Measurements from ENCODE around the gene EFHD1. TPM values are rescaled to one million over a fixed set of nuclear protein-coding genes. Genes with fewer than 3 reads are reported as not detected.

Gene EFHD1
- total and polyA plus RNA-seq, 4 experiments from 2014 or later = 1.4 to 3.6 (median 1.5) TPM

DNA sequence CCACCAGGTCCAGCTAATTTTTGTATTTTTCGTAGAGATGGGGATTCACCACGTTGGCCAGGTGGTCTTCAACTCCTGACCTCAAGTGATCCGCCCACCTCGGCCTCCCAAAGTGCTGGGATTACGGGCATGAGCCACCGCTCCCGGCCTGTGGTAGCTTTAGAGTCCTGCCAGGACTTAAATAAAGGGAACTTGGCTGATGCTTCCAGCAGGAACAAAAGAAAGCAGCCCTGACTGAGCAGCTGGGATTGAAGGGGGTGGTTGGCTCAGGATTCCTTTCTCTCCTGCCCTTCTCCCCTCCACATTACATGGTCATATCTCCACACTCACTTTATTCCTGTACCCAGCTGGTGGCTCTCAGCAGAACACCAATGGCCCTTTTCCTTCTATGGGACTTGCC is 20.0 kb downstream of the EFHD1 start:
- no peak for DNase-seq
- CTCF ChIA-PET (ENCODE audit: partially characterized antibody) = no interaction called here
- no peak overlapping the region for H3K4me3 ChIP-seq (ENCODE audit: low read length in 2 of 2)
- no peaks in the 10 kb centered on the region for H3K36me3 ChIP-seq (ENCODE audit: insufficient read depth, low read length)
- H3K36me3 Mint-ChIP-seq = peaks cover 0 to 3% of the 10 kb centered on the region in 2 donors
- peaks cover 0 to 3% of the 10 kb centered on the region in 2 donors for H3K27me3 Mint-ChIP-seq
- H3K27me3 ChIP-seq (ENCODE audit: insufficient read depth, low read length) = no peaks in the 10 kb centered on the region
- H3K4me1 Mint-ChIP-seq = peaks cover 0 to 2% (median 0%) of the 10 kb centered on the region in 4 donors
- H3K27ac ChIP-seq (ENCODE audit: low read depth, low read length) = no peak overlapping the region
- H3K9me3 ChIP-seq (ENCODE audit: control insufficient read depth in 1 of 2, low read length in 2 of 2) = no peaks in the 10 kb centered on the region
- no peak overlapping the region for H3K27ac Mint-ChIP-seq
- no peaks in the 10 kb centered on the region for H3K9me3 Mint-ChIP-seq
- no peaks in the 10 kb centered on the region for H3K4me1 ChIP-seq (ENCODE audit: insufficient read depth, low read length)
- POLR2A ChIA-PET (ENCODE audit: partially characterized antibody) = no interaction called here
- intact Hi-C loops (cut with micrococcal nuclease) = no loop called here
- no peak overlapping the region for H3K4me3 Mint-ChIP-seq

DNA sequence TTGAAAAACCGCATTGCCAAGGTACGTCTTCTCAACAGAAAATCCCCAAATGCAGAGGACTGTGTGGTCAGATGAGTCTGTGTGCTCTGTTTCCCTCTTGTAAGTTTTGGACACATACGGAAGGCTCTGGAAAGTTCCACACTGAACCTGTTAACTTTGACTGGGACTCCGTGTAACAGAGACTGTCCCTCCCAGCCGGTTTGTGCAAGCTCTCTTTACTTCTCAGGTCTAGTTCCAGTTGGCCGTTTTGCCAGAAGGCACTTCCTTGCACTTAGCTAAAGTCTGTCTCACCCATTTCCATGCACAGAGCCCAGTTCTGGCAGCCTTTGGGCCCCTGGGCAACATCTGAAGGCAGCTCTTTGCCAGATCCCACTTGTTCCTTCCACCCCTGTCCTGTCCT is 22.0 kb downstream of the EFHD1 start:
- Histone ChIP-seq H3K36me3 (ENCODE audit: insufficient read depth, low read length) (no peaks in the 10 kb centered on the region), H3K4me1 (ENCODE audit: insufficient read depth, low read length) (no peaks in the 10 kb centered on the region), H3K27ac (ENCODE audit: low read depth, low read length) (no peak overlapping the region), H3K9me3 (ENCODE audit: control insufficient read depth in 1 of 2, low read length in 2 of 2) (no peaks in the 10 kb centered on the region), H3K27me3 (ENCODE audit: insufficient read depth, low read length) (no peaks in the 10 kb centered on the region), H3K4me3 (ENCODE audit: low read length in 2 of 2) (no peak overlapping the region)
- DNase-seq = no peak
- H3K27me3 Mint-ChIP-seq = peaks cover 1 to 6% of the 10 kb centered on the region in 2 donors
- POLR2A ChIA-PET (ENCODE audit: partially characterized antibody) = no interaction called here
- CTCF ChIA-PET (ENCODE audit: partially characterized antibody) = no interaction called here
- H3K27ac Mint-ChIP-seq = no peak overlapping the region
- H3K9me3 Mint-ChIP-seq = no peaks in the 10 kb centered on the region
- intact Hi-C loops (cut with micrococcal nuclease) = no loop called here
- peaks cover 0 to 2% (median 0%) of the 10 kb centered on the region in 4 donors for H3K4me1 Mint-ChIP-seq
- peaks cover 0 to 4% of the 10 kb centered on the region in 2 donors for H3K36me3 Mint-ChIP-seq
- H3K4me3 Mint-ChIP-seq = no peak overlapping the region

DNA sequence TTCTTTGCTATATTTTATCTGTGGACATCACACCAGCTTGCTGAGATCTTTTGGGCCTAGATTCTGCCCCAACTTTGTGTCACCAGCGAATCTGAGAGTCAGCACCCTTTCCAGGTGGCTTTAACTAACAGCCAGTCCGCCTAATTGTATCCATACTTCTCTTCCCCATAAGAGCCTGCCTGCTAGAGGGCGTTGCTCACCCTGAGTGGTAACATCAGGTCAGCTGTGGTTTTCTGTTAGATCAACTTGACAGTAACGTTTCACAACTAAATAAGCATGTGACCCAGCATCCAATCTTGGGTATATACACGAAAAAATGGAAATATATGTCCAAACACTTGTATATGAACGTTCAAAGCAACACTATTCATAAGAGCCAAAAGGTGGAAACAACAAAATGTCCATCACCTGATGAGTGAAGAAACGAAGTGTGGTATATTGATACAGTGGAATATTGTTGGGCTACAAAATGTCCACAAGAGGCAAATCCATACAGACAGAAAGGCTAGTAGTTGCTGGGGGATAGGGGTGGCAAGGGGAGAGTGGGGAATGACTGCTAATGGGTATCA is 24.9 kb downstream of the EFHD1 start:
- Mint-ChIP-seq H3K4me3 (no peak overlapping the region), H3K9me3 (no peaks in the 10 kb centered on the region), H3K27ac (peak overlapping the region in 1 of 7 donors; percentile 7), H3K36me3 (peaks cover 0 to 4% of the 10 kb centered on the region in 2 donors), H3K27me3 (peaks cover 1 to 8% of the 10 kb centered on the region in 2 donors), H3K4me1 (peaks cover 0 to 2% (median 0%) of the 10 kb centered on the region in 4 donors)
- Histone ChIP-seq H3K9me3 (ENCODE audit: control insufficient read depth in 1 of 2, low read length in 2 of 2) (no peaks in the 10 kb centered on the region), H3K4me3 (ENCODE audit: low read length in 2 of 2) (no peak overlapping the region), H3K27ac (ENCODE audit: low read depth, low read length) (no peak overlapping the region), H3K27me3 (ENCODE audit: insufficient read depth, low read length) (no peaks in the 10 kb centered on the region), H3K4me1 (ENCODE audit: insufficient read depth, low read length) (no peaks in the 10 kb centered on the region), H3K36me3 (ENCODE audit: insufficient read depth, low read length) (no peaks in the 10 kb centered on the region)
- intact Hi-C loops (cut with micrococcal nuclease) = no loop called here
- CTCF ChIA-PET (ENCODE audit: partially characterized antibody) = no interaction called here
- POLR2A ChIA-PET (ENCODE audit: partially characterized antibody) = no interaction called here
- no peak for DNase-seq

DNA sequence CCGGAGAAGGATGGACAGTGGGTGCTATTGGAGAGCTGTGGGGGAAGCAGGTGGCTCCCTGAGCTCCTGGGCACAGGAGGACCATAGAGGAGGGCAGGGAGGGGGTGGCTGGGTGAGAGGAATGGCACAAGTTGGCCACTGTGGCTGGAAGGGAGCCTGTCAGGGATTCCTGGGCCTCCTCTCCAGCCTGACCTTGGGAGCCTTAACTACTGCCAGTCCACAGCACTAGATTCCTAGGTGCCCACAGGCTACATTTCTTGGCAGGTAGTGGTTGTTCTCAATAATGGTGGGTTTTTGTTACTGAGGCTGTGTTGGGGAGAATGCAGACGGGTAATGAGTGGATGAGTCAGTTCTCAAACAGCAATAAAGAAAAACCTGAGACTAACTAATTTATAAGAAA is 26.0 kb downstream of the EFHD1 start:
- Histone ChIP-seq H3K4me1 (ENCODE audit: insufficient read depth, low read length) (no peaks in the 10 kb centered on the region), H3K27ac (ENCODE audit: low read depth, low read length) (no peak overlapping the region), H3K9me3 (ENCODE audit: control insufficient read depth in 1 of 2, low read length in 2 of 2) (no peaks in the 10 kb centered on the region), H3K27me3 (ENCODE audit: insufficient read depth, low read length) (no peaks in the 10 kb centered on the region), H3K4me3 (ENCODE audit: low read length in 2 of 2) (no peak overlapping the region), H3K36me3 (ENCODE audit: insufficient read depth, low read length) (no peaks in the 10 kb centered on the region)
- Mint-ChIP-seq H3K4me1 (peaks cover 0 to 2% (median 0%) of the 10 kb centered on the region in 4 donors), H3K27ac (peak overlapping the region in 1 of 7 donors; percentile 50), H3K36me3 (peaks cover 0 to 4% of the 10 kb centered on the region in 2 donors), H3K4me3 (no peak overlapping the region), H3K9me3 (no peaks in the 10 kb centered on the region), H3K27me3 (peaks cover 1 to 8% of the 10 kb centered on the region in 2 donors)
- intact Hi-C loops (cut with micrococcal nuclease) = no loop called here
- DNase-seq = no peak
- ChIA-PET POLR2A (ENCODE audit: partially characterized antibody) (no interaction called here), CTCF (ENCODE audit: partially characterized antibody) (no interaction called here)

DNA sequence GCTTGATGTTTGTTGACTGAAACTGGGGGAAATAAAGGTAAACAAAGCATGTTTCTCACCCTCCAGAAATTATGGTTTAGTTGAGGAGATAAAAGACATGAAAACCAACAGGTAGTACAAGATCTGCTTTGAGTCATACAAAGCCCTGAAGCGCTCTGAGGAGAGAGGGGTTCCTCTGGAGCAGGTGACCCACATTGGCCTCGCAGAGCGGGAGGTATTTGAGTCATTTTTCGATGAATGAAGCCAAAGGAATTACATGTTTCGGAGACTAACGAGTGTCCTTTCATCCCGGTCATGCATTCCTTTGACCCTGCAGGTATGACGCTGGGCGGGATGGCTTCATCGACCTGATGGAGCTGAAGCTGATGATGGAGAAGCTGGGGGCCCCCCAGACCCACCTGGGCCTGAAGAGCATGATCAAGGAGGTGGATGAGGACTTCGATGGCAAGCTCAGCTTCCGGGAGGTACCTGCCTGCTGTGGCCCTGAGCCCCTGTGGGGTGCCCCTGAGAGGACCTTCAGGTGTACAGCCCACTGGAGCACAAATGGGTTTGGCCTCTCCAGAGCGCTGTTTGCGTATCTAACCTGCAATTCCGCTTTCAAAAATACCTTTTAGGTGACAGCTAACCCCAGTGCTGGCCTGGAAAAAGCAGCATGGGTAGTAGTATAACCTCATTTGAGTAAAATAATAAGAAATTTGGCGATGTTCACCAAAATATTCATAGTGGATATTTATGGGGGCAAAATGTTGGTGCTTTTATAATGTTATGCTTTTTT is 29.3 kb downstream of the EFHD1 start:
- no peak overlapping the region for H3K4me3 Mint-ChIP-seq
- Histone ChIP-seq H3K27me3 (ENCODE audit: insufficient read depth, low read length) (no peaks in the 10 kb centered on the region), H3K27ac (ENCODE audit: low read depth, low read length) (no peak overlapping the region), H3K9me3 (ENCODE audit: control insufficient read depth in 1 of 2, low read length in 2 of 2) (no peaks in the 10 kb centered on the region), H3K4me3 (ENCODE audit: low read length in 2 of 2) (no peak overlapping the region), H3K36me3 (ENCODE audit: insufficient read depth, low read length) (no peaks in the 10 kb centered on the region), H3K4me1 (ENCODE audit: insufficient read depth, low read length) (no peaks in the 10 kb centered on the region)
- H3K36me3 Mint-ChIP-seq = peaks cover 0 to 4% of the 10 kb centered on the region in 2 donors
- ChIA-PET CTCF (ENCODE audit: partially characterized antibody) (no interaction called here), POLR2A (ENCODE audit: partially characterized antibody) (no interaction called here)
- intact Hi-C loops (cut with micrococcal nuclease) = no loop called here
- H3K27ac Mint-ChIP-seq = no peak overlapping the region
- no peak for DNase-seq
- peaks cover 1 to 8% of the 10 kb centered on the region in 2 donors for H3K27me3 Mint-ChIP-seq
- H3K9me3 Mint-ChIP-seq = no peaks in the 10 kb centered on the region
- peaks cover 0 to 2% (median 0%) of the 10 kb centered on the region in 4 donors for H3K4me1 Mint-ChIP-seq

DNA sequence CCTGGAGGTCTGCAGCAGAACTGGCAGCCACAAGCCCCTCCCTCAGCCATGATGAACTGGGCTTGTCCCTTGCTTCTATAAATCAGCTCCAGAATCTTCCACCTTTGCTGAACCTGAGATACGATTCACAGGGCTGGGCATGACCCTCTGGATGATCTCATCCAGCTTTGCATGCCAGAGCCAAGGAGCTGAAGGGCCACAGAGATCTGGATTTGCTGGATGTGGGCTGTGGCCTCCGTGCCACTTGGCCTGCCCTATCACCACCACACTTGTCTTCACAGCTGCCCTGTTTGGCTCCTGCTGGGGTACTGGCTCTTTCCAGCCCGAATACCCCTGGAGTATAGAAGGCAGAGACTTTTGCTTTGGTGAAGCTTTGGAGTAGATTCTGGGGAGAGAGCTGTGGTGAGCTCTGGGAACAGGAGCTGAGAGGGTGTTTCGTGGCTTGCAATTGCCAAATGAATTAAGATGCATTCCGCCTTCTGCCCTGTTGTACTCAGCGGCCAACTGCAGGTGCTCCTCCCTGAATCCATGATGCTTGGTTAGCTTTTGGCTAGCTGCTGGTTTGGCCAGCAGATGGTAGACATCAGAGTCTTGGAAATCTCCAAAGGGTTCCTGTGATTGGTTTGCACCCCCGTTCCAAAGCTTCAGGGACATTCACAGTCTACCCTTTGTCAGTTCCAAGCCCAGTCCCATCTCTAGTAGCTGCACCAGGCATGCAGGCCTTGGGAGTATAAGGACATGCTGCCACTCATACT is 32.8 kb downstream of the EFHD1 start:
- Mint-ChIP-seq H3K27me3 (peaks cover 1 to 5% of the 10 kb centered on the region in 2 donors), H3K4me3 (no peak overlapping the region), H3K27ac (no peak overlapping the region), H3K36me3 (no peaks in the 10 kb centered on the region), H3K4me1 (no peaks in the 10 kb centered on the region), H3K9me3 (no peaks in the 10 kb centered on the region)
- Histone ChIP-seq H3K4me3 (ENCODE audit: low read length in 2 of 2) (no peak overlapping the region), H3K36me3 (ENCODE audit: insufficient read depth, low read length) (no peaks in the 10 kb centered on the region), H3K9me3 (ENCODE audit: control insufficient read depth in 1 of 2, low read length in 2 of 2) (no peaks in the 10 kb centered on the region), H3K4me1 (ENCODE audit: insufficient read depth, low read length) (no peaks in the 10 kb centered on the region), H3K27ac (ENCODE audit: low read depth, low read length) (no peak overlapping the region), H3K27me3 (ENCODE audit: insufficient read depth, low read length) (no peaks in the 10 kb centered on the region)
- ChIA-PET CTCF (ENCODE audit: partially characterized antibody) (no interaction called here), POLR2A (ENCODE audit: partially characterized antibody) (no interaction called here)
- intact Hi-C loops (cut with micrococcal nuclease) = no loop called here
- no peak for DNase-seq

DNA sequence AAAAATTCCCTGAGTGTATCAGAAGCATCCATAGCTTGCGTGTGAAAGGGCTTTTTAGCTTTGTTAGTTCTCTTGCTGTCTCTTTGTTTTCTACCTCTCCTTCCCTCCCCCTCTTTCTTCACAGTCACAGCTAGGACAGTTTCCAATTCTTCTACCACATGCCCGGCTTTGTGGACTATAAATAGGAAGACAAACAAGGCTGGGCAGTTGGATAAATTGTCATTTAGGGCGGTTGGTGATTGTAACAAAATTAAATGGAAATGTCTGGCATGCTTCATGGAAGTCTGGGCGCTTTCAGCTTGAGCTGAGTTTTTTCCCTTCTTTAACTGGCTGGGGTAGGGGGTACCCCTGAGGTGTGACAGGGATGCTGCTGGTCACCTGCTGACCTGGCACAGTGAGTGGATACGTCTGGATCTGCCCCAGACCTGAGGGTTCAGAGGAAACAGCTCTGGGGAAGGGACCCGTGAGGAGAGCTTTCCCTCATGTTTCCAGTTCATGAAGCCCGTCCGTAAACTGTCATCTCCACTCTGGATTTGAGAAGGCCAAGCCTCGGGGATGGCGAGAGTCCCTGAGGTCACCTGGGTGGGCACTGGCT is 34.7 kb downstream of the EFHD1 start:
- ChIA-PET POLR2A (ENCODE audit: partially characterized antibody) (no interaction called here), CTCF (ENCODE audit: partially characterized antibody) (no interaction called here)
- Mint-ChIP-seq H3K36me3 (no peaks in the 10 kb centered on the region), H3K4me1 (no peaks in the 10 kb centered on the region), H3K9me3 (no peaks in the 10 kb centered on the region), H3K27ac (no peak overlapping the region), H3K4me3 (no peak overlapping the region), H3K27me3 (peaks cover 0 to 7% of the 10 kb centered on the region in 2 donors)
- Histone ChIP-seq H3K9me3 (ENCODE audit: control insufficient read depth in 1 of 2, low read length in 2 of 2) (no peaks in the 10 kb centered on the region), H3K4me1 (ENCODE audit: insufficient read depth, low read length) (no peaks in the 10 kb centered on the region), H3K27ac (ENCODE audit: low read depth, low read length) (no peak overlapping the region), H3K27me3 (ENCODE audit: insufficient read depth, low read length) (no peaks in the 10 kb centered on the region), H3K4me3 (ENCODE audit: low read length in 2 of 2) (no peak overlapping the region), H3K36me3 (ENCODE audit: insufficient read depth, low read length) (no peaks in the 10 kb centered on the region)
- intact Hi-C loops (cut with micrococcal nuclease) = no loop called here
- DNase-seq = no peak

Measured in CD4-positive, alpha-beta memory T cell (primary cell).